H54 (cell line): Measurements from ENCODE around the gene TSFM.

Experiments
- DNase-seq: peaks from one replicate; pipeline ENCODE4 v3.0.0; 2011; ENCODE audit warnings: low spot score, mixed read lengths; ENCODE audit not compliant: insufficient read length
- FAIRE-seq: peaks from 3 replicates; lab custom pipeline; 2011; peaks lifted over from hg19 to GRCh38; lab: Jason Lieb, UNC
- POLR2A ChIP-seq: IDR thresholded peaks from 2 replicates; pipeline ENCODE4 v1.6.1; 2011; ENCODE audit warnings: low read depth, mild to moderate bottlenecking, low read length

TSFM gene

DNA sequence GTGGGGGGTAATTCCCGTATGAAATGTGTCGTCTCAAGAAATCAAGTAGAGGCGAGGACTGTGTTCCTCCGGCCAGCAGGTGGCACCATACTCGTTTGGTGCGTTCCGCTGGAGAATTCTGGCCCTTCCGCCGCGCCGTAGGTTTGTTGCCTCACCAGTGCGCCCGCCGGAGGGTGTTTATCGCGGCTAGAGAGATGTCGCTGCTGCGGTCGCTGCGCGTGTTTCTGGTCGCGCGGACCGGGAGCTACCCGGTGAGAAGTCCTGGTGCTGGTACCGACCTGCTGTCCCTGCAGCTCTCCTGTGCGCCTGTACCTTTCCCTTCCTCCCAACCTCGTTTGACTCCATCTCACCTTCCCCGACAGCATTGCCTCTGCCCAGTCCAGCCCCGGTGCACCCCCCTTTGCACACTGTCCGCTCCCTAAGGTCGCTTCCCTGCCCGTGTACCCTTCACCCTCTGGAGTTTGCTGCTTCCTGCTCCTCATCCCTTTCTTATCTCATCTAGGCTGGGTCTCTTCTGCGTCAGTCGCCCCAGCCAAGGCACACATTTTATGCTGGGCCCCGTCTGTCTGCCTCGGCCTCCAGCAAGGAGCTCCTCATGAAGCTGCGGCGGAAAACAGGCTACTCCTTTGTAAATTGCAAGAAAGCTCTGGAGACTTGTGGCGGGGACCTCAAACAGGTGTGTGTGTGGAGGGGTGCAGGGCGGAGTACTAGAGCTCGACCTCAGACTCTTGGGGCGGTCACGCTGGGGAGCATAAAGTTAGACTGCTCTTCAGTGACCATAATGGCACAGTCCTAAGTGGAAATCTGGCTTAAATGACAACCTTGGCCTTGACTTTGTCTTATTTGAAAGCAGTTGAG is at the start of gene TSFM:
TSFM (plus strand) TSS at position 180 of the 858 bp plus-strand sequence; CDS start at position 195, 15 bp downstream.
- peak; percentile 65 for DNase-seq
- TF ChIP-seq POLR2A = peak; percentile 70; the same call in 1 of the 2 replicates
- peak; percentile 84 for FAIRE-seq

DNA sequence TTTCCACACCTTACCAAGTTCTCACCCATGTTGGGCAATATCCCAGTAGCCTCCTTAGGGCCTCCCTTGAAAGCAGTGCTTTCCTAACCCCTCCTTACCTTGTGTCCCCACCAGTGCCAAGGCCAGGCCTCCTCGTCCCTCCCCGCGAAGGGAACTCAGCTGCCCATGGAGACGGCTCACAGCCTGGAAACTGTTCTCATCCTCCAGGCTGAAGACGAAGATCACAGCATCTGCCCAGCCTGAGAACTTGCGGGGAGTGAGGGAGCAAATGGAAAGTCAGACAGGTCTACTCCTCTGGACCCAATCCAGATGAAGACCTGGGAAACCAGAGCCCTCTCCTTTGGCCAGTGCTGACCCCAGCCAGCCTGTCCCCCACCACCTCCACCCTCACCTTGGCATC is 48.7 kb upstream of the TSFM start:
- no peak for TF ChIP-seq POLR2A
- no peak for DNase-seq
- no peak for FAIRE-seq

DNA sequence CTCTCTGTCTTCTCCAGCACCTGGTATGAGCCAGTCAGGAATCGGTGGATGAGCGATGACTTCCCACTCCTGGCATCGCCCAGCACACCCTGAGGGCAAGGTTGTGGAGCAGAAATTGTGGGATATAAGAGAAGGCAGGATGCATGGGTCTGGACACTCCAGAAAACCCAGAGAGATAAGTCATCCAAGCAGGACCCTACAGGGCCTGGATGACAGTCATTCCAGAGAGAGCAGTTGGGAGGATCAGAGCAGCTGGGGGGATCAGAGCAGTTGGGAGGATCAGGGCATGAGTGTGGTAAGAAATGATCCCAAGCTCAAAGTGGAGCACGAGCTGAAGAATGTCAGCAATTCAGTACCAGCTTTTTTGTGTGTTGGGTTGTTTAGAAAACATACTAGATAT is 48.0 kb upstream of the TSFM start:
- DNase-seq (no peak), FAIRE-seq (no peak)
- TF ChIP-seq POLR2A = no peak

DNA sequence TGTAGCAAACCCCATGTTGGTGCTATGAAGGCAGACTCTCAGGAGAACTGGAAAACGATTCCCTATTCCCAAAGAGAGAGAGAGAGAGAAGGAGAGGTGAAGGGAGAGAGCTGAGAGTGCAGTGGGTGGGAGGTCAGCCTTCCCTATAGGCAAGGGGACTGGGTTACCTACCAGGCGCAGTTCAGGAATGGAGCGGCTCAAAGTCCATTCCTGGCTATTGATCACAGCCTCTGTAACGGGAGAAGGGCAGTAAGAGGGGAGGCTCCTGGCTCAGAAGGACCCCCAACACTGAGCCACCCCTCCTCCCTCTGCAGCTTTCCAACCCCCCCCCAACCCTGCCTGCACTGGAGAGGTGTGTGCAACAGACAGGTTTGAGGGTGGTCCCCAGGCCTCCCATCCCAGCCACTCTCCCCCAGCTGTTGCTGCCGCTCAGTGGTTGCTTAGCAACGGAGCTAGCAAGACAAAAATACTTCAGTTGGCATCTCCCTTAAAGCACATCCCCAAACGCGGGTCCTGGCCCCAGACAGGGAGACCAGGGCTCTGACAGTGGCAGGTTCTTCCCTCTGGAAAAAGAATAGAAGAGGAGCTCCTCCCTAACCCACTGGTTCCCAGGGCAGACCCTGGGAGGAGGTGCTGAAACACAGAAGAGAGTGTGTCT is 47.3 kb upstream of the TSFM start:
- no peak for TF ChIP-seq POLR2A
- DNase-seq (no peak), FAIRE-seq (no peak)

DNA sequence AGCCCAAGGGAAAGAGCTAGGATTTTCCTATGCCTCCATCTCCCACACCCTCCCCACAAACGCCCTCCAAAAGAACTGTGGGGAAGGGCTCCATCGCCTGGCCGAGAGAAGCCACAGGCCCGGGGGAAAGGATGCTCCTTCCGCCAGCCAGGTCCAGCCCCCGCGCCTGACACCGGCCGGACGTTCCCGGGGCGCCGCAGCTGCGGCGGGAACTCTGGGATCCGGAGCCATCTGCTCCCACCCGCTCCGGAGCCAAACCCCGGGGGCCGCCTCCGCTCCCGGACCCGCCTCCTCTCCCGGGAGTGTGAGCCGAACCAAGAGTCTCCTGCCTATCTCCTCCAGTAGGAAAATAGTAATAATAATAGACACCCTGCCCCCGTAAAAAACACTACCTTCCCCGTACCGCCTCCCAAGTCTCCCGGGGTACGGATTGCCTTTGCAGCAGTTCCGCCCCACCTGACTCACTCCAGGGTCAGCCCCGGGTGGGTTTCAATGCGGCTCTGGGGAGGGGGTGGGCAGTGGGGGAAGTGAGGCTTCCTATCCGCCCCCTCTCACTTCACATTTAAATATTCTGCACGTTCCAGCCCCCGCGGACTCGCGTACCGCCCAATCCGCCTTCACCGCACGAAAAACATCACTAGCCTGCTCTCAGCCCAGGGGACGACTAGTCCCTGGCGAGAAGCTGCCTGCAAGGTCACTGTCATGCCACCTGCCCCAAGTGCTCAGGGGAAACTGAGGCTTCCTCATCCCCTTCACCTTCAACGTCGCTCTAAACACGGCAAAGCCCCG is 46.4 kb upstream of the TSFM start:
- no peak for DNase-seq
- no peak for TF ChIP-seq POLR2A
- no peak for FAIRE-seq

DNA sequence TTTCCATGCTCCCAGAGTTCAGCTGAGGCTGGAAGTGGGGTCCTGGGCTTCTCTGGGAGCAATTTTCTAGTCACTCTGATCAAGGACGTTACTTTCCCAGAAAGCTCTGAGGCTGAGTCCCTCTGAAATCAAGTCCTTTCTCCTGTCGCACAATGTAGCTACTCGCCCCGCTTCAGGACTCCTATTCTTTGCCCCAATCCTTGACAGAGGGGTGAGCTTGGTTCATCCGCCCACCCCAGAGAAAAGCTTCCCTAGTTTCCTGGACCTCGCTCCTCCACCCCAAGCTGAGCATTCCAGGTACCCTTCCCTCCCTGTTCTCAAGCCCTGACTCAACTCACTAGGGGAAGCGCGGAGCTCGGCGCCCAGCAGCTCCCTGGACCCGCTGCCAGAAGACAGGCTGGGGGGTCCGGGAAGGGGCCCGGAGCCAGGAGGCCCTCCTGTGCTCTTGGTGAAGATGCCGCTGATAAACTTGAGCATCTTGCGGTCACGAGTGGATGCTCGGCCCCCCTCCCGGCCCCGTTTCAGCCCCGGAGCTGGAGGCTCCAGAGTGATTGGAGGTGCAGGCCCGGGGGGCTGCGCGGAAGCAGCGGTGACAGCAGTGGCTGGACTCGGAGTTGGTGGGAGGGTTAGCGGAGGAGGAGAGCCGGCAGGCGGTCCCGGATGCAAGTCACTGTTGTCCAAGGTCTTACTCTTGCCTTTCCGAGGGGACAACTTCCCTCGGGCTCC is 45.7 kb upstream of the TSFM start:
- no peak for FAIRE-seq

DNA sequence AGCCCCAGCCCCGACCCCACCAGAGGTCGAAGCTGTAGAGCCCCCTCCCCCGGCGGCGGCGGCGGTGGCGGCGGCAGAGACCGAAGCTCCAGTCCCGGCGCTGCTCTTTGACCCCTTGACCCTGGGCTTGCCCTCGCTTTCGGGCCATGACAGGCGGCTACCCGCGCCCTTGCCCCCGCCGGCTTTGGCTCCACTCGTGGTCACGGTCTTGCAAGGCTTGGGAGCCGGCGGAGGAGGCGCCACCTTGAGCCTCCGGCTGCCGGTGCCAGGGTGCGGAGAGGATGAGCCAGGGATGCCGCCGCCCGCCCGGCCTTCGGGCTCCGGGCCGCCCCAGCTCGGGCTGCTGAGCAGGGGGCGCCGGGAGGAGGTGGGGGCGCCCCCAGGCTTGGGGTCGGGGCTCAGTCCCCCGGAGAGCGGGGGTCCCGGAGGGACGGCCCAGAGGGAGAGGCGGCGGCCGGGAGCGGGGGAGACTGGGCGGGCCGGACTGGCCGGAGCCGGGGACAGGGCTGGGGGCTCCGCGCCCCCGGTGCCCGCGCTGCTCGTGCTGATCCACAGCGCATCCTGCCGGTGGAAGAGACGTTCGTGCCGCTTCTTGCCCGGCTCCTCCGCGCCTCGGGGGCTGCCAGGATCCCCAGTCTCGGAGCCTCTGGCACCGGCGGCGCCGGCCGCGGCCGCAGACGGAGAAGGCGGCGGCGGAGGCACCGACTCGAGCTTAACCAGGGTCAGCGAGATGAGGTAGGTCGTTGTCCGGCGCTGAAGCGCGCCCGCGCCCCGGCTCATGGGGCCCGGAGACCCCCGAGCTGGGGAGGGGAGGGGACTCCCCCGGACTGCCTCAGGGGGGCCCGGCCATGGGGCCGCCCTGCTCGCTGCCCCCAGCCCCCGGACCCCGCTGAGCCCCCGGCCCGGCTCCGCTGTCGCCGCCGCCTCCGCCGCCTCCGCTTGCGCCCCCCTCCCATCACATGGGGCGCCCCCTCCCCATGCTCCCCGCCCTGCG is 44.8 kb upstream of the TSFM start:
- TF ChIP-seq POLR2A = no peak
- DNase-seq (no peak), FAIRE-seq (no peak)

More for the DNA sequence above, 45.7 kb upstream of the TSFM start:
- TF ChIP-seq POLR2A = no peak
- no peak for DNase-seq

DNA sequence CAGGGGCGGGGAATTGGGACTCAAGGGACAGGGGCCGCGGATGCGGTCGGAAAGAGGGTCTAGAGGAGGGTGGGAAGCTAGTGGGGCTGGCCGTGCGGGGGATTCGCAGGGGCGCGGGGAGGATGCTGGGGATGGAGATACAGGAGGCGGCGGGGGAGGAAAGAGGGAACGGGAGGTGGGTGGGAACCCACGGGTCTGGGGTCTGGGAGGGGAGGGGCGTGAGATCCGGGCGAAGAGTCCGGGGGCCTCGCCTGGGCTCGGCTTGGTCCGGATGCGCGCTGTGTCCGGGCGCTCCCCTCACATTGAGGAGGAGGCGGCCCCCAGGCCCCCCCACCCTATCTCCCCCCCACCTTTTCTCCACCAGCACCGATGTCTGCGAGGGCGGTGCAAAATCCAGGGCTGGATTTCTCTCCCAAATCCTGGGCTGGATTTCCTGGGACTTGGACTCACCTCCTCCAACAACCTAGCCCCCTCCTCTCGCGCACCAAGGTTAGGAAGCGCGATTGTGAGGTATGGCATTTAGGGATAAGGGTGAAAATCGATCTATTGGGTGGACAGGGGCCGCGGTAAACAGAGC is 43.8 kb upstream of the TSFM start, which contains the start of gene AGAP2:
AGAP2 (minus strand) TSS at position 82 of the 577 bp plus-strand sequence. CDS start 496 bp downstream, outside the sequence.
- no peak for FAIRE-seq
- no peak for TF ChIP-seq POLR2A
- DNase-seq = no peak

DNA sequence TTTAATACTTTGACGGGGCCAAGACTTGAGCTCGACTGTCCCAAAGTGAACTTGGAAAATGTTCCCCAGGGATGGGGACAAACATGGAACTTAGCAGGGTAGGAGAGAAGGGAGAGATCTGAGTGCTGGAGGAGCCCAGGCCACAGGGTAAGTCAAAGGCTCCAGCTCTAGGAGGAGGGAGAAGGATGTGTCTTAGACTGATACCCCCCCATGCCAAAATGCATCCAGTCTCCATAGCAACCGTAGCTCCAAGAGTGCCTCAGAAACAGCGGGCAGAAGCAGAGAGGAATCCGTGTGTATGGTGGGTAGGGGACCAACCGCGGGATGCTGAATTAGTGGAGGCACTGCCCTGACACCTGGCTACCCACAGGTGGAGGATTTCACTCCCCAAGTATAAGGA is 43.2 kb upstream of the TSFM start:
- DNase-seq = no peak
- TF ChIP-seq POLR2A = no peak
- FAIRE-seq = no peak

DNA sequence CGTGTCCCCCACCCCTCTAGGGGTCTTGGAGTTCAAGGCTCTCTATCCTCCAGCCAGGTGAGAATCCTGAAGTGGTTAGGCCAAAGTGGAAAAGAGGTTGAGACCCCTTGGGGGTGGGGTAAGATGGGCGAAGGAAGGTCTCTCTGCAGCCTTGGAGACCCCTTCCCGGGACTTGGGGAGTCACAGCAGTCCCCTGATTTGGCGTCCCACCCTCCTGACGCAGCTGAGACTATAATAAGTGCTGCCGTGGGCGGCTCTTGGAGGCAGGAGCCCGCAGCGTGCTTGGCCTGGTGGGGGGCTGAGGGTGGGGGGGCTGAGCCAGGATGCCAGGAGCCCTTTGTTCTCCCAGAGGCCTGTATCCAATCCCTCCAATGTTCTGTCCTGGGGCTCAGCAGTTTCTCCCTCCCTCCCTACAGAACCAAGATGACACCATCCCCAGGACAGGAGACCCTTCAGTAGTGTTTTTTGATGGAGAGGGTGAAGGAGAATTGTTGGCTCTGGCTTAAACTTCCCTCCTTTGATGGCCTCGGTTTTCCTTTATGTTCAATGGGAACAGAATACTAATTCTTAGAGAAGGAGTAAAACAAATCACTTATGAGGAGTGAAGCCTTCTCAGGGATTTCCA is 42.6 kb upstream of the TSFM start:
- DNase-seq (no peak), FAIRE-seq (no peak)
- no peak for TF ChIP-seq POLR2A

DNA sequence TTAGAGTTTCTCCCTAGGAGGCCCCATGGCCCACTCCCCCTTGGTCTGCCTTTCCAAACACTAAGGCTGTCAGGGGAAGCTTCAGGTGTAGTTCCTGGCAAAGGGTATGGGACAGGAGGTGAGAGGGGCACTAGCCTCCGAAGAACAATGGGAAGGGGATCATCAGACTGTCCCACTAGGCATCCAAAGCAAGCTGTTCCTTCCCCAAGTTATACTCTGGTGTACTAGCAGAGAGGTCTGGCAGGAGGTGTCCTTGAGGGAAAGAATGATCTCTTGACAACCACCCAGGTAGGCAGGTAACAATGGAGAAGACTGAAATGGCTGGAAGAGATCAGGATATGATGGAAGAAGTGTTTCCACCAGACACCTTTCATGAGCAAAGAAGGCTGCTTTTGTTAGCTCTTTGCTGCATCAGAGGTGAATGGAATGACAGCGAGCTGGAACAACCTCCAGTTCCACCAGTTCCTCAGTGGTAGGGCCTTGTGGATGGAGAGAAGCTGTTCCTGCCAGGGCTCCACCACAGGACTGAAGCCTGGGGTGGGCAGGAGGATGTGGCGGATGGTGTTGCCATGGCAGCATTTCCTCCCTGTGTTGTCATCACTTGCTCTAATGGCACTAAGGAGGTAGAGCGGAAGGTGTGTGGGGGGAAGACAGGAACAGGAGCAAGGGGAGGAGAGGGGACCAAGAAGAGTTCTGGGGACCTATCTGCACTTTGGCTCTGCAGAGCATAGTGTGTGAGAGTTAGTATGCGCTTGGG is 41.8 kb upstream of the TSFM start:
- DNase-seq = no peak
- TF ChIP-seq POLR2A = no peak
- FAIRE-seq = no peak

DNA sequence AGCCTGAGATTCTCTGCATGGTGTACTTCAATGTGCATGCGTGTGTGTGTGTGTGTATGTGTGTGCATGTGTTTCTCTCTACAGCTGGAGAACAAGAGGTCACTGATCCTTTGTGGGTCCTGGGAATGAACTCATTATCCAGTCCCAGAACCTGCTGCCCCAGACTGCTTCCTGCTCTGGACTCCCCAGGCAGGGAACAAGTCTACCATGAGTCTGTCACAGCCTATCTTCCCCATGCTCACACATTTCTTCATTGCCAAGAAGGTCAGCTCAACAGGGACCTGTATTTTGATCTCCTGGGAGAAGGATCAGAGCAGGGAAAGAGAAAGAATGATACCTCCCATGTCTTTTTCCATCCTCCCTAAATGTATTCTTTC is 41.2 kb upstream of the TSFM start:
- TF ChIP-seq POLR2A = no peak
- DNase-seq = no peak
- FAIRE-seq = no peak
